ENCODE data around the gene C6orf120. TPM values are rescaled to one million over a fixed set of nuclear protein-coding genes. Genes with fewer than 3 reads are reported as not detected.

The C6orf120 gene
- total RNA-seq, 4 donors from 2014 or later: 16.7 to 35.3 (median 29.2) TPM

DNA sequence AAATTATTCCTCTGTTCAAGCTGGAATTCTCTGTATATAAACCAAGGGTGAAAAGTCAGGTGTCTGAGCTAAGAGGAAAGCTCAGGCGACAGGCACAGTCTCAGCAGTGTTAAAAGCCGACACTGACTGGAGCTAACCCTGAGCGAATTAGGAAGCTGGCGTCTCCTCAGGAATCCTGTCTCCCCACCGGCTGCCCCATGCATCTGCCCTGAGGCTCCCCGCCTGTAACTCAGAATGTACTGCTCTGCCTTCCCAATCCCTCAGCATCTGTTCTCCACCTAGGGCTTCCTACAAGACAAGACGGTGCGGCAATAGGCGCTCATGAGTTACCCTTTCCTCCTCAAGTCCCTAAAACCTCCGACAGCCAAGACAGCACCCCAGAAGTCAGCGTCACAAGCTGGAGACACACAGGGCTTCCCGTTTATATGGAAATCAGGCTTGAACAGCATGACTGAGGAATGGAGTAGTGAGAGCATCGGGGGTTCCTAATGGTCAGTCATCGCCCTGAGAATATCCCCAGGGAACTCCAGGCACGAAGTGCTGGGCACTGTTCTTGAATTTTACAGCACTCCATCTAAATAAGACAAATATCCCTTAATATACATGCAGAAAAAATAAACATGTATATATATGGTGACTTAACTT lies 33.6 kb upstream of the C6orf120 start:
- intact Hi-C loops (cut with DNase I; ENCODE audit: low total_unique reads): no loop called here
- Histone ChIP-seq H3K4me3 (no peak overlapping the region), H3K36me3 (no peaks in the 10 kb centered on the region), H3K4me1 (no peaks in the 10 kb centered on the region), H3K27ac (no peak overlapping the region), H3K27me3 (no peaks in the 10 kb centered on the region), H3K9me3 (no peaks in the 10 kb centered on the region)
- DNase-seq: no peak
- TF ChIP-seq, protein P1, sequence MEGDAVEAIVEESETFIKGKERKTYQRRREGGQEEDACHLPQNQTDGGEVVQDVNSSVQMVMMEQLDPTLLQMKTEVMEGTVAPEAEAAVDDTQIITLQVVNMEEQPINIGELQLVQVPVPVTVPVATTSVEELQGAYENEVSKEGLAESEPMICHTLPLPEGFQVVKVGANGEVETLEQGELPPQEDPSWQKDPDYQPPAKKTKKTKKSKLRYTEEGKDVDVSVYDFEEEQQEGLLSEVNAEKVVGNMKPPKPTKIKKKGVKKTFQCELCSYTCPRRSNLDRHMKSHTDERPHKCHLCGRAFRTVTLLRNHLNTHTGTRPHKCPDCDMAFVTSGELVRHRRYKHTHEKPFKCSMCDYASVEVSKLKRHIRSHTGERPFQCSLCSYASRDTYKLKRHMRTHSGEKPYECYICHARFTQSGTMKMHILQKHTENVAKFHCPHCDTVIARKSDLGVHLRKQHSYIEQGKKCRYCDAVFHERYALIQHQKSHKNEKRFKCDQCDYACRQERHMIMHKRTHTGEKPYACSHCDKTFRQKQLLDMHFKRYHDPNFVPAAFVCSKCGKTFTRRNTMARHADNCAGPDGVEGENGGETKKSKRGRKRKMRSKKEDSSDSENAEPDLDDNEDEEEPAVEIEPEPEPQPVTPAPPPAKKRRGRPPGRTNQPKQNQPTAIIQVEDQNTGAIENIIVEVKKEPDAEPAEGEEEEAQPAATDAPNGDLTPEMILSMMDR (IDR thresholded peaks at IDR 0.05): no peak
- no peak for TF ChIP-seq POLR2A (IDR thresholded peaks at IDR 0.05)

DNA sequence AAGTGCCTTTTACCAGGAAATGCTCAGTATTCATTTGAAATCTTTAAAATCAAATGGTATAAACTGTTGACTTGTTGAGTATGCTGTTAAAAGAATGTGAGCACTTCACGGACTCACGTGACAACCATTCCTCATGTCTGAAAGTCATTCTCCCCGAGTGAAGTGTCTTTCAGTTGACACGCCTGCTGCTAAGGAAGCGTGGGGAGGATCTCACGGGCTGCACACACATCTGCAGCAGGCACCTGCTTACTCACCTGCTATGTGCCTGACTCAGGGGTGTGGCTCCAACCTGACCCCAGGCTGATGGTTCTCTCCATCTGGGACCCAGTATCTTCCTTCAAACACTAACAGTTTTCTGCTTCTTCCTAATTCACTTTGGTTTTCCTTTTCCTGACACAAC lies 32.8 kb upstream of the C6orf120 start:
- peak overlapping the region; percentile 17 to 49 for H3K27ac ChIP-seq
- TF ChIP-seq, protein P1 (IDR thresholded peaks at IDR 0.05): no peak
- no peak for TF ChIP-seq POLR2A (IDR thresholded peaks at IDR 0.05)

DNA sequence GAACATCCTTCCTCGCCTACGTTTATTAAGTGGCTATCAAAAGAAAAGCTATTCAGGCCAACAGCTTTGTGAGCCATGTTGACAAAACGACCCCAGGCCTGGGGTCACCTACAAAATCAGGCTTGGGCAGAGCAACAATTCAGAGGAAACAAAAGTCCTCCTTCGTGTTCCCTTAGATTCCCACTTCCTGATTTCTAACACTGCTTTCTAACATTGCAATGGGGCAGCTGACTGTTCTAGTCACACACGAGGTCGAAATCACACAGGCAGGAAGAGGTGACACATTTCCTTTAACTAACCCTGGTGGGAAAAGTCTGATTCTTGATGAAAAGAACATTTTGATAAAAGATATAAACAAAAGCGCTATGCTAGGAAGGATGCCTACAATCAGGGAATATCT lies 32.0 kb upstream of the C6orf120 start:
- Histone ChIP-seq H3K27ac (peak overlapping the region in 1 of 2 donors; percentile 49), H3K27me3 (no peaks in the 10 kb centered on the region), H3K9me3 (no peaks in the 10 kb centered on the region), H3K36me3 (no peaks in the 10 kb centered on the region), H3K4me3 (no peak overlapping the region), H3K4me1 (no peaks in the 10 kb centered on the region)
- no peak for TF ChIP-seq POLR2A (IDR thresholded peaks at IDR 0.05)
- TF ChIP-seq, protein P1 (IDR thresholded peaks at IDR 0.05): no peak
- intact Hi-C loops (cut with DNase I; ENCODE audit: low total_unique reads): no loop called here
- DNase-seq: no peak

More for the DNA sequence above, 32.8 kb upstream of the C6orf120 start:
- Histone ChIP-seq H3K9me3 (no peaks in the 10 kb centered on the region), H3K4me1 (no peaks in the 10 kb centered on the region), H3K4me3 (no peak overlapping the region), H3K27me3 (no peaks in the 10 kb centered on the region), H3K36me3 (no peaks in the 10 kb centered on the region)
- intact Hi-C loops (cut with DNase I; ENCODE audit: low total_unique reads): no loop called here
- no peak for DNase-seq

DNA sequence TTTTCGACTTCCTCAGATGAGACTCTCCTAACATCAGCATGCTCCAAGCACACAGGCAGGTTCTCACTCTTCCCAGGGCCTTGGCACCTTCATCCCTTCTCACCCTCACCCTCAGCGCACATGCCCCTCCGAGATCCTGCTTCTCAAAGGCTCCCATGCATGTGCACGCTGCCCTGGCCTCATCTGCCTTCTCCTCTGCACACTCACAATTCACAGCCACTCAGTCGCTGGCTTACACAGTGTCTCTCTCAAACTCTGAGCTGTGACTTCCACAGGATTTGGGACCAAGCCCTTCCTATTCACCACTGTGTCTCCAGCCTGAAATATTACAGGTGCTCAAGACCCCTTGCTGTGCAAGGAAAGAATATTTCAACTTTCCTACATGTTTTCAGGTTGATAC lies 30.4 kb upstream of the C6orf120 start:
- no peaks in the 10 kb centered on the region for H3K36me3 ChIP-seq
- no peaks in the 10 kb centered on the region for H3K9me3 ChIP-seq
- H3K27ac ChIP-seq: no peak overlapping the region
- H3K4me3 ChIP-seq: no peak overlapping the region
- TF ChIP-seq, protein P1 (IDR thresholded peaks at IDR 0.05): no peak
- TF ChIP-seq POLR2A (IDR thresholded peaks at IDR 0.05): no peak
- no peak for DNase-seq
- intact Hi-C loops (cut with DNase I; ENCODE audit: low total_unique reads): no loop called here
- H3K27me3 ChIP-seq: no peaks in the 10 kb centered on the region
- H3K4me1 ChIP-seq: no peaks in the 10 kb centered on the region

DNA sequence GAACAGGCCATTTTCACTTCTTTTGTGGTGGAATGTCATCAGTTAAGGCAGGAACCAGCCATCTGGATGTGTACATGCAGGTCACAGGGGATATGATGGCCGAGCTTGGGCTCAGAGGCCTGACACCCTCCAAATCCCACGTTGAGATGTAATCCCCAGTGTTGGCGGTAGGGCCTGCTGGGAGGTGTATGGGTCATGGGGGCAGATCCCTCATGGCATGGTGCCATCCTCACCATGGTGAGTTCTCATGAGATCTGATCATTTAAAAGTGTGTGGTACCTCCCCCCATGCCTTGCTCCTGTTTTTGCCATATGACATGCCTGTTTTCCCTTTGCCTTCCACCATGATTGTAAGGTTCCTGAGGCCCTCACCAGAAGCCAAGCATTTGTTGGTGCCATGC lies 26.9 kb upstream of the C6orf120 start:
- H3K27ac ChIP-seq: no peak overlapping the region
- no peak for DNase-seq
- no peaks in the 10 kb centered on the region for H3K27me3 ChIP-seq
- no peaks in the 10 kb centered on the region for H3K9me3 ChIP-seq
- intact Hi-C loops (cut with DNase I; ENCODE audit: low total_unique reads): no loop called here
- H3K36me3 ChIP-seq: no peaks in the 10 kb centered on the region
- H3K4me3 ChIP-seq: no peak overlapping the region
- no peaks in the 10 kb centered on the region for H3K4me1 ChIP-seq
- no peak for TF ChIP-seq POLR2A (IDR thresholded peaks at IDR 0.05)
- TF ChIP-seq, protein P1 (IDR thresholded peaks at IDR 0.05): no peak
